GM19351 (cell line): ENCODE data around the gene ATG9A.

Experiments used
- ATAC-seq: cut with Tn5 transposase; IDR thresholded peaks from one replicate; pipeline ENCODE4 v1.9.1; 2021; ENCODE audit warnings: mild to moderate bottlenecking, moderate library complexity; ENCODE audit not compliant: unreplicated experiment

ATG9A gene

DNA sequence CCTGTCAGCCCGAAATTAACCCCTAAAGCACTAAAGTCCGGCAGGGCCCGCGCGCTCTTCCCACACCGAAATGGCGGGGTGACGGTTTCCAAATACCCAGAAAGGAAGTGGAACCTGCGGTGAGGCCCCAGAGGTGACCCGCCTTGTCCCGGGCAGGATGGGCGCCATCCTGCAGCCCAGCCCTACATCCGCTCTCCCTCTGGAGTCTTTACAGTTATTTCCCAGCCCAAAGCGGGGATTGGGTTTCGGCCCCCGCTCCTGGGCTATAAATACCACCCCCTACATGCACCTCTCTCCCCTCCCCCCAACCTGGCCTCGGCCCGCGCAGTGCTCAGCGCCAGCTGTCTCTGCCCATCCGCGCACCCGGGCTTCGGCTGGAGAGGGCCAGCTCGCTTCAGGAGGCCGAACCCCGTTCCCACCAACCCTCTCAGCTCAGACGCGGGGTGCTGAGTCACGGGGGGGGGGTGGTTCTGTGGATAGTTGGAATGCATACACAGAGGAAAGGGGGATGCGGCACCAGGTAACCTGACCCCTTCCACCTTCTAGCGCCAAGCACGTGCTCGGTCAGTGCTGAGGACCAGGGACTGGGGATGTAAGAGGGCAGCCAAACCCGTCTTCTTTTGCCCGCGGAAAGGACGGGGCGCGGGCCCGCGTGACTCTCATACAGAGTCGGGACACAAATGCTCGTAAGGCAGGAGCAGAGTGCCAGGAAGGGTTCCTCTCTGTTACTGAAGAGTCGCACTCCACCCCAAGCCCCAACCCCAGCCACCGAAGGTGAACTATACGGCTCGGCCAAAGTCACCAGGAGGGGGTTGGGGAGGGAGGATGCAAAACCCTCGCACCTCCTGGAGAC, 23.7 kb upstream of the ATG9A start, which contains the start of gene TUBA4B:
TUBA4B (plus strand) TSS at position 344 of the 853 bp plus-strand sequence; CDS start at position 509, 165 bp downstream.
- peak; percentile 20 for ATAC-seq

DNA sequence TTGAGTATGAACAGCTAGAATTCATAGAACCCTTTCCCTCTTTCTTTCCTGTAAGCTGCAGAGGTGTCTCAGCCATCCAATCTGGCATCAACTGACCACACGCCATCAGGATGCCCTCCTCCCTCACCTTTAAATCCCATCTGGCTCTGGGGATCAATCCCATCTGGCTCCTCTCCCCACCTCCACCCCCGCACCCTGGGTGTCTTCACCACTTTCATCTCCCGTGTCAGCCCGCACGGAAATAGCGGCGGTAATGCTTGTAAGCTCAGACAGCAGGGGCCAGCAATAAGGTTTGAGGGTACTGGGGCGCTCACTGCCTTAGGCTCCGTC, 23.1 kb upstream of the ATG9A start:
- ATAC-seq, result no peak

- no peak for ATAC-seq
Observed at GRCh38 chr2:219252084-219252483, 22.6 kb upstream of the ATG9A start.

- ATAC-seq, result no peak
Observed at GRCh38 chr2:219251656-219252055, 22.2 kb upstream of the ATG9A start.

GRCh38 chr2:219250049-219250781, 20.8 kb upstream of the ATG9A start:
- no peak for ATAC-seq

DNA sequence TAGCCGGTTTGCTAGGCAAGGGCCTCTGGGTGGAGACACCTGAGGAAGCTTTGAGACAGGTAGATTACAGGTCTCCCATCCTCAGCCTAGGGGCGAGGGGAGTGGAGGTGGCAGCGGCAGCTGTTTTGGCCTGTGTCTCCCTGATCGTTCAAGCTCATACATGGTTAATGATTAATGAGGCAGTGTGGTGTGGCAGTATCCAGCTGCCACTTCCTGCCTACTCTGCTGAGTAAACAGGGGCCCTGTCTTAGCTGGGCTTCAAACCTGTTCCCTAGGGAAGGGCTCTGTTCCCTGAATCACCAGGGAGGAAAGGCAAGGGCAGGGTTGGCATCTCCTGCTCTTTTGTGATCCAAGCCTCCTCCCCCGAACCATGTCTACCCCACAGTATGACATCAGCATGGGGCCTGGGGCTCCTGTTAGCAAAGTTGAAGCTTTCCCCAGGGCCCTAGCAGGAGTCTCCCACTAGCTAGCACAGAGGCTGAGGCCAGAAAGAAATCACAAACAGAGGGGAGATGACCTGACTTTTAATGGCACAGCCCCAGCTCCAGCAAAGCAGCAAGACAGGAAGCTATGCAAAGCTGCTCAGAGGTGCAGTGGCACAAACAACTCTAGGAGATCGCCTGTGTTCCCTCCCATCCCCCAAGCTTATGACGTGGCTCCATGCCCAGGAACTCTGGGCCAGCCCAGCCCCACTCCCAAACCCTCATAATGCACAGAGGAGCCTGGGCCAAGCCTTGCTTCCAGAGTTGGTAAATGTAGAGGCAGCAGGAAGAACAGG, 20.0 kb upstream of the ATG9A start:
- ATAC-seq, result no peak

GRCh38 chr2:219248845-219249202, 19.4 kb upstream of the ATG9A start:
- ATAC-seq, result no peak

DNA sequence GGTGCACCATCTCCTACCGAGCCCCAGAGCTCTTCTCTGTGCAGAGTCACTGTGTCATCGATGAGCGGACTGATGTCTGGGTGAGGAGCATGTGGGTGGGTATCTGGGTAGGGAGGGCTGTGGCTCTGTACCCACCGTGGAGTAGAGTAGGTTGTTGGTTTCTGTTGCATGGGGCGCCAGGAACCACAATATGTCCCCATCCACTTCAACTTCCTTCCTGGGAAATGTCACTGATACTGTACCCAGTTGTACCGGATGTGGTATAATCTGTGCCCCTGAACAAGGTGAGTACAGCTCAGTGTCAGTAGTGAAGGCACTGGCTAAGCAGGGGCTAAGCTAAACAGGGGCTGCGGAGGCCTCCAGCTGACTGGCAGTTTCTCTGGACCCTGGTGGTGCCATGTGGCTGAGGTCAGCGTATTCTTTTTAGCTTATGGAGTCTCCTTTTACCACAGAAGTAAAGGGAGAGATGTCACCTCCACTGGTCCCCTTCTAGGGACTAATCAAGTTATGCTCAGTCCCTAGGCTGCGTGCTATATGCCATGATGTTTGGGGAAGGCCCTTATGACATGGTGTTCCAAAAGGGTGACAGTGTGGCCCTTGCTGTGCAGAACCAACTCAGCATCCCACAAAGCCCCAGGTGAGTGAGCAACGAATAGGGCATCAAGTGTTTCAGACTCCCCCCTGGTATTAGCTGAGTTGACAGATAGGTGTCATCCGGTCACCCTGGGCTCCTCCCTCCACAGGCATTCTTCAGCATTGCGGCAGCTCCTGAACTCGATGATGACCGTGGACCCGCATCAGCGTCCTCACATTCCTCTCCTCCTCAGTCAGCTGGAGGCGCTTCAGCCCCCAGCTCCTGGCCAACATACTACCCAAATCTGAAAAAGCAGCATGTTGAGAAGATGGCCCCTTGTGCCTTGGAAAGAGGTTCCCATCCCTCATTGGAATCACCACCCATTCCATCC, 18.5 kb upstream of the ATG9A start:
- ATAC-seq, result no peak

DNA sequence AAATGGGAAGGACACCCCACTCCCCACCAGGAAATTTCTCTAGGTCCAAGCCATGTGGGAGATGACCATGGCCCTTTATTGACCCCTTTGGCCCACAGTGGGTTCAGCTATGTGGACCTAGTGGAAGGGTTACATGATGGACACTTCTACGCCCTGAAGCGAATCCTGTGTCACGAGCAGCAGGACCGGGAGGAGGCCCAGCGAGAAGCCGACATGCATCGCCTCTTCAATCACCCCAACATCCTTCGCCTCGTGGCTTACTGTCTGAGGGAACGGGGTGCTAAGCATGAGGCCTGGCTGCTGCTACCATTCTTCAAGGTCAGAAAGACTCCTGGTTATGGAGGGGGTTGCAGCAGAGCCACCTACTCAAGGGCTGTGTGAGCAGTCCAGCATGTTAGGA, 17.1 kb upstream of the ATG9A start:
- no peak for ATAC-seq

DNA sequence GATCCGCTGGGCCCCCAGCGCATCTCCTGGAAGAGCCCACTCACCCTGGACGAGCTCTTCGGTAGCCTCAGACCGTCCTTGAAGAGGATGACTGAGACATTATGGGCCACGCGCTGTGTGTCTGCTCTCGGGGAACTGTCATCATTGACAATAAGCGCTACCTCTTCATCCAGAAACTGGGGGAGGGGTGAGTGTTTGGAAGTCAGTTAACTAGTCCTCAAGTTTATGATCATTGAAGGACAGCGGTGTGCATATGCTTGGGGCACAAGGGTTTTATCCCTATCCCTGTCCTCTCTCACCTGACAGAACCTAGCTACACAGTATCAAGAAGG, 16.4 kb upstream of the ATG9A start:
- no peak for ATAC-seq

- peak; percentile 87 for ATAC-seq
Observed at GRCh38 chr2:219245148-219245898, 15.9 kb upstream of the ATG9A start, which contains the start of the genes GLB1L and STK16. GLB1L (minus strand) TSS chr2:219245444; CDS start chr2:219243573, 1,871 bp downstream. STK16 (plus strand) TSS chr2:219245479; CDS start chr2:219246000, 521 bp downstream.

DNA sequence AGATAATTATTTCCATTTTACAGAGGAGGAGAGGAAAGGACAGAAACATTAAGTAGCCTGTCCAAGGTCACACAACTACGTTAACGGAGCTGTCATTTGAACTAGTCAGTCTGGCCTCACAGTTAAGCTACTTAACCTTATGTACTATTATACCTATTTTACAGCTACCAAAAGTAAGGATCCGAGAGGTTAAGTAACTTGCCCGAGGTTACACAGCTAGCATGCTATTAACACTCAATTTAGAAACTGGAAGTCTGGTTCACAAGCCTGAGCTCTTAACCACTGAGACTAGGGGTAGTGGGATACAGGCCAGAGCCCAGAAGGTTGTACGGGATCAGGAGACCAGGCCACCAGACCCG, 15.3 kb upstream of the ATG9A start:
- ATAC-seq, result no peak

DNA sequence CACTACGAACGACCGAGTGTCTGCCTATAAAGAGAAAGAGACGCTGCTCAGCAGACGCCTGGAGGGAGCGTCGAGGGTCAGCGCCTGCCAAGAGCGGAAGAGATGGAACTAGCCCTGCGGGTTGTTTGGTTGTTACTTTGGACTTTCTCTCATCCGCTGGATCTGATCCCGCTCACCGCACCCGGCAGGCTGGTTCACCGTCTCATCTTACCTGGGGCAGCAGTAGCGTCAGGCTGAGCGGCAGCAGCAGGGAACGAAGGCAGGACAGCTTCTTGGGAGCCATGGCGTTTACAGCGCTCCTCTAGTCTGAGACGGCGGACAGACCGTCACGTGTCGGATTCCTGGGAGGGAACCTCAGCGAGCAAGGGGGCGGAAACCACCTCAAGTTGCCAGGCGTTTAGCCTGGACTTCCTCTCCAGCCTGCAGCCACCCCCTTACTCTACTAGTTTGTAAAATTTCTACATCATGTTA, 13.9 kb upstream of the ATG9A start:
- no peak for ATAC-seq

DNA sequence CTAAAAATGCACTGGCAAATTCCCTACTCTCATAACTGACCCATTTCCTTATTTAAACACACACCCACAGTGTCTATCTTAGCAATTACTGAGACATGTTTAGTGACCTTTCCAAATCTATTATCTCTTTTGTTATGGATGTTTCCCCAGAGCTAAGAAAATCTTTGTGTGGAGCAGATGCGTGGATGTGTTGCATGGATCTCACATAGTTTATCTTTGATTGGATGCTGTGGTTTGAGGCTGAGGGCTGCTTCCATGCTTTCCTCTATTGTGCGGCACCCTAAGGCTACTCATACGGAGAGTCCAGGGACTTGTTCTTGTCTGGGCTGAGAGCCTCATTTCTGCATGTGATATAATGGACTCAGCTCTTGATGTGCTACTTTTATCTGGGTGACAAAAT, 4.9 kb upstream of the ATG9A start:
- ATAC-seq, result no peak

DNA sequence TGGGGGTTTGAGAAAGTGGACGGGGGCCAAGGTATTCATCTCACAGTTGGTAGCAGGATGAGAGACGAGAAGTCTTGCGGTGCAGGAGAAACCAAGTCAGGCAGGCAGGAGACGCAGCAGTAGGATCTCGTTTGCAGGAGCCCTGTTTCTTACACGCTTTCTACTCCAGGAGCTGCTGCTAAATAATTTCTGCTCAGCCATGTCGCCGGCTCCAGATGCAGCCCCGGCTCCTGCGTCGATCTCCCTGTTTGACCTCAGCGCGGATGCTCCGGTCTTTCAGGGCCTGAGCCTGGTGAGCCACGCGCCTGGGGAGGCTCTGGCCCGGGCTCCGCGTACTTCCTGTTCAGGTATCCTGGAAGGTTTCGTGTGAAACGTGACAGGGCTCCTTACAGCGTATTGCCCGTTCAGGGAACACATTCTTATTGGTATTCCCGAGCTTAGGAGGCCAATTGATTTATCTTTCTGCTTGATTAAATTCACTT, 664 bp upstream of the ATG9A start:
- ATAC-seq, result peak; percentile 22

DNA sequence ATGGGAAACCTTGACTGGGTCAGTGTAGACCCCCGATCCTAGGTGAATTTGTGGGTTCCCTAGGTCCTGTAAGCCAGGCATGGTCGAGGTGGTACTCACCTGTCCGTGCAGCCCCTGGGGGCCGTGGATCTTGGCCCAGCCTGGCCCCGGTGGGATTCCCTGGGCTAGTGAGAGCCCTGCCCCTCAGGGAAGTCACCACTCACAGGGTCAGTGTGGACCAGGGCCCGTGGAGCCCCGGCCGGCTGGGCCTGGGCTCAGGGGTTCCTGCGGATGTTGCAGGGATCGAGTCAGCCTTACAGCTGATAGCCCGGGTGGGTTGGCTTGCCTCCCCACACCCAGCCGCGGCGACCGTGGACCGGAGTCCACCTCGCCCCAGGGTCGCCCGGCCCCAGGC, 528 bp downstream of the ATG9A start:
- ATAC-seq, result peak; percentile 6

- no peak for ATAC-seq
Observed at GRCh38 chr2:219228041-219228910, 1.2 kb downstream of the ATG9A start.

DNA sequence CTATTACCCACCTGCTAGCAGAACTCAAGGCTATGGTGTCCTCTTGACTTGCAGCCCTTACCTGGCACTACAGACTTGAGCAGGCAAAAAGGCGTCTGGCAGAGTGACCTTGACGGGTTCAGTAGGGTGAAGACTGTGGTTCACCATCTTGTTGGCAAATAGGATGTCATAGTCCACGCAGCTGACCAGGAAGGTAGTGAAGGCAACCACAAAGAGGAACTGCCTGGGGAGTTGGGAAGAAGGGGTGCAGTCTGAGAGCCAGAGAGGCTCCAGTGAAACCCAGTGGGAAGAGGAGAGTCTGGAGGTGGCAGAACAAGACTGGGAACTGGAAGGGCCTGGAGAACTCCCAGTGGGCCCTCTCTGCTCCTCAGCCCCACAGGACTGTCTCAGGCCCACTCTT, 4.1 kb downstream of the ATG9A start:
- ATAC-seq, result no peak
